GM23248 (cell line): ENCODE data around the gene PRICKLE2.

Source experiments
- EZH2 ChIP-seq: fragments of 200-600 bp; sonication (generic); IDR thresholded peaks from 2 replicates; pipeline ENCODE4 v1.6.1; 2018; ENCODE audit warnings: antibody characterized with exemption, mild to moderate bottlenecking; ENCODE audit not compliant: insufficient read depth, poor library complexity, severe bottlenecking
- EZH2phosphoT487 ChIP-seq: fragments of 200-600 bp; sonication (generic); IDR thresholded peaks from 2 replicates; pipeline ENCODE4 v1.6.1; 2018; ENCODE audit warnings: antibody characterized with exemption, moderate library complexity, mild to moderate bottlenecking, low read depth; ENCODE audit not compliant: insufficient read depth

GRCh38 chr3:64123931-64124330 lies 101.3 kb downstream of the PRICKLE2 start:
- TF ChIP-seq EZH2phosphoT487 (no peak), EZH2 (no peak)
